MM.1S (cell line): ENCODE data around the gene OLIG1.

Experiments
- DNase-seq: peaks from one replicate; pipeline ENCODE4 v3.0.0-alpha.2; 2015
- H2AFZ ChIP-seq: fragments of 300-600 bp; sonication (generic); 2 replicates; pipeline ENCODE4 v1.6.0; 2016; ENCODE audit warnings: antibody characterized with exemption, low read length
- H3F3A ChIP-seq: fragments of 300-600 bp; sonication (generic); 2 replicates; pipeline ENCODE4 v1.6.1; 2016; ENCODE audit warnings: mild to moderate bottlenecking, antibody characterized with exemption, low read length, moderate library complexity, mixed read lengths; ENCODE audit not compliant: insufficient read depth
- H3K27ac ChIP-seq: fragments of 300-600 bp; sonication (generic); 2 replicates; pipeline ENCODE4 v1.5.1; 2016; ENCODE audit warnings: mild to moderate bottlenecking, low read length
- H3K27me3 ChIP-seq: fragments of 300-600 bp; sonication (generic); replicated peaks from 2 replicates; pipeline ENCODE4 v1.6.0; 2016; ENCODE audit warnings: low read length; ENCODE audit not compliant: insufficient read depth
- H3K36me3 ChIP-seq: fragments of 300-600 bp; sonication (generic); replicated peaks from 2 replicates; pipeline ENCODE4 v1.6.1; 2016; ENCODE audit warnings: mild to moderate bottlenecking, low read length, mixed read lengths; ENCODE audit not compliant: insufficient read depth
- H3K4me1 ChIP-seq: fragments of 300-600 bp; sonication (generic); 2 replicates; pipeline ENCODE4 v1.6.1; 2016; ENCODE audit warnings: low read length, mixed read lengths
- H3K4me2 ChIP-seq: fragments of 300-600 bp; sonication (generic); 2 replicates; pipeline ENCODE4 v1.6.0; 2016; ENCODE audit warnings: low read depth, low read length
- H3K4me3 ChIP-seq: fragments of 300-600 bp; sonication (generic); 2 replicates; pipeline ENCODE4 v1.5.1; 2016; ENCODE audit warnings: low read length, mixed read lengths
- H3K79me2 ChIP-seq: fragments of 300-600 bp; sonication (generic); 2 replicates; pipeline ENCODE4 v1.6.1; 2016; ENCODE audit warnings: mixed run types, low read length, mixed read lengths
- H3K9ac ChIP-seq: fragments of 300-600 bp; sonication (generic); 2 replicates; pipeline ENCODE4 v1.6.1; 2016; ENCODE audit warnings: low read length, mixed read lengths
- H3K9me2 ChIP-seq: fragments of 300-600 bp; sonication (generic); replicated peaks from 2 replicates; pipeline ENCODE4 v1.6.1; 2016; ENCODE audit warnings: mild to moderate bottlenecking, low read length, mixed read lengths; ENCODE audit not compliant: insufficient read depth
- H3K9me3 ChIP-seq: fragments of 300-600 bp; sonication (generic); replicated peaks from 2 replicates; pipeline ENCODE4 v1.6.1; 2016; ENCODE audit warnings: mild to moderate bottlenecking, low read length, mixed read lengths; ENCODE audit not compliant: insufficient read depth
- H4K20me1 ChIP-seq: fragments of 300-600 bp; sonication (generic); 2 replicates; pipeline ENCODE4 v1.6.1; 2016; ENCODE audit warnings: mild to moderate bottlenecking, low read length, moderate library complexity, mixed read lengths; ENCODE audit not compliant: insufficient read depth
- CTCF ChIP-seq: fragments of 300-600 bp; sonication (generic); IDR thresholded peaks from 2 replicates; pipeline ENCODE4 v1.5.1; 2016; ENCODE audit warnings: antibody characterized with exemption, low read length, mixed read lengths
- EZH2 ChIP-seq: fragments of 300-600 bp; sonication (generic); optimal IDR thresholded peaks from 2 replicates; pipeline ENCODE3; 2017; ENCODE audit warnings: low read depth, mild to moderate bottlenecking, antibody characterized with exemption, low read length, mixed read lengths
- EZH2phosphoT487 ChIP-seq: fragments of 300-600 bp; sonication (generic); IDR thresholded peaks from 2 replicates; pipeline ENCODE4 v1.6.1; 2018; ENCODE audit warnings: antibody characterized with exemption, low read length

Gene OLIG1

GRCh38 chr21:33101300-33101911 is 31.5 kb downstream of the OLIG1 start:
- Histone ChIP-seq H3K9me2 (no peaks in the 10 kb centered on the region), H4K20me1 (no peaks in the 10 kb centered on the region), H3K4me3 (no peak overlapping the region), H3F3A (no peaks in the 10 kb centered on the region), H2AFZ (no peak overlapping the region), H3K4me1 (no peaks in the 10 kb centered on the region), H3K9ac (no peak overlapping the region), H3K27me3 (no peaks in the 10 kb centered on the region), H3K4me2 (no peak overlapping the region), H3K79me2 (no peaks in the 10 kb centered on the region), H3K36me3 (no peaks in the 10 kb centered on the region), H3K9me3 (no peaks in the 10 kb centered on the region), H3K27ac (no peak overlapping the region)
- TF ChIP-seq CTCF, result no peak
- no peak for TF ChIP-seq EZH2phosphoT487
- TF ChIP-seq EZH2, result no peak
- DNase-seq, result no peak

GRCh38 chr21:33105088-33105487 is 35.1 kb downstream of the OLIG1 start:
- H3K27me3 ChIP-seq, result 0 out of 2 replicates have a peak, but pooled peaks cover 2% of the 10 kb centered on the region
- no peaks in the 10 kb centered on the region for H3K36me3 ChIP-seq
- no peak overlapping the region for H3K9ac ChIP-seq
- no peak overlapping the region for H3K27ac ChIP-seq
- no peak overlapping the region for H3K4me3 ChIP-seq
- no peaks in the 10 kb centered on the region for H3K79me2 ChIP-seq
- TF ChIP-seq EZH2phosphoT487 (no peak), CTCF (no peak), EZH2 (no peak)
- H3K4me1 ChIP-seq, result no peaks in the 10 kb centered on the region
- no peaks in the 10 kb centered on the region for H3K9me3 ChIP-seq
- no peaks in the 10 kb centered on the region for H4K20me1 ChIP-seq
- no peak overlapping the region for H3K4me2 ChIP-seq
- no peaks in the 10 kb centered on the region for H3F3A ChIP-seq
- H2AFZ ChIP-seq, result no peak overlapping the region
- H3K9me2 ChIP-seq, result no peaks in the 10 kb centered on the region
- DNase-seq, result no peak

GRCh38 chr21:33108228-33108627 is 38.3 kb downstream of the OLIG1 start:
- no peak overlapping the region for H3K4me3 ChIP-seq
- H4K20me1 ChIP-seq, result no peaks in the 10 kb centered on the region
- no peaks in the 10 kb centered on the region for H3K36me3 ChIP-seq
- H2AFZ ChIP-seq, result no peak overlapping the region
- H3K9me3 ChIP-seq, result no peaks in the 10 kb centered on the region
- H3K27me3 ChIP-seq, result peaks cover 26% of the 10 kb centered on the region
- no peak overlapping the region for H3K9ac ChIP-seq
- H3K4me2 ChIP-seq, result no peak overlapping the region
- H3K4me1 ChIP-seq, result no peaks in the 10 kb centered on the region
- TF ChIP-seq EZH2 (no peak), EZH2phosphoT487 (no peak), CTCF (no peak)
- no peaks in the 10 kb centered on the region for H3F3A ChIP-seq
- no peaks in the 10 kb centered on the region for H3K9me2 ChIP-seq
- no peak overlapping the region for H3K27ac ChIP-seq
- H3K79me2 ChIP-seq, result no peaks in the 10 kb centered on the region
- DNase-seq, result no peak
